PC-3 (cell line): ENCODE measurements around the gene MPZL1. TPM values are rescaled to one million over a fixed set of nuclear protein-coding genes. Genes with fewer than 3 reads are reported as not detected.

Experiments
- ATAC-seq: fragments of 200-7000 bp; cut with Tn5 transposase; 2 replicates; pipeline ENCODE4 v1.9.1; 2020; ENCODE audit warnings: mild to moderate bottlenecking, moderate library complexity
- BruUV-seq: library from RNA; stranded (reverse); fragments of 400-500 nt; replicated peaks from 2 replicates; lab custom pipeline; 2021; lab: Mats Ljungman, UMichigan
- CTCF ChIA-PET: fragments of 300-600 bp; sonication (Branson Sonifier 250); formaldehyde crosslinking; loops from one replicate; lab custom pipeline; 2022; ENCODE audit warnings: antibody characterized with exemption; lab: Charles Lee
- POLR2A ChIA-PET: fragments of 300-600 bp; sonication (Branson Sonifier 250); formaldehyde crosslinking; loops from one replicate; lab custom pipeline; 2022; ENCODE audit warnings: antibody characterized with exemption; ENCODE audit not compliant: unreplicated experiment; lab: Charles Lee
- DNase-seq: peaks from one replicate; pipeline ENCODE4 v3.0.0-alpha.2; 2015
- H2AFZ ChIP-seq: fragments of 300-600 bp; sonication (generic); 2 replicates; pipeline ENCODE4 v1.6.0; 2016; ENCODE audit warnings: antibody characterized with exemption, low read length
- H3F3A ChIP-seq: fragments of 300-600 bp; sonication (generic); one replicate; pipeline ENCODE4 v1.6.0; 2017; ENCODE audit warnings: antibody characterized with exemption, low read length, control low read depth, mild to moderate bottlenecking; ENCODE audit not compliant: unreplicated experiment
- H3K27ac ChIP-seq: fragments of 300-600 bp; sonication (generic); 2 replicates; pipeline ENCODE4 v1.5.1; 2016; ENCODE audit warnings: mild to moderate bottlenecking, low read length
- H3K27me3 ChIP-seq: fragments of 300-600 bp; sonication (generic); 2 replicates; pipeline ENCODE4 v1.6.1; 2016; ENCODE audit warnings: low read length, mixed read lengths
- H3K36me3 ChIP-seq: fragments of 300-600 bp; sonication (generic); 2 replicates; pipeline ENCODE4 v1.6.1; 2016; ENCODE audit warnings: low read depth, mixed run types, low read length, mixed read lengths
- H3K4me1 ChIP-seq: fragments of 300-600 bp; sonication (generic); 2 replicates; pipeline ENCODE4 v1.5.1; 2016; ENCODE audit warnings: low read length; ENCODE audit not compliant: insufficient read depth
- H3K4me2 ChIP-seq: fragments of 300-600 bp; sonication (generic); 2 replicates; pipeline ENCODE4 v1.6.0; 2016; ENCODE audit warnings: low read length
- H3K4me3 ChIP-seq: fragments of 300-600 bp; sonication (generic); 2 replicates; pipeline ENCODE4 v1.5.1; 2016; ENCODE audit warnings: mild to moderate bottlenecking, low read length, mixed read lengths
- H3K79me2 ChIP-seq: fragments of 300-600 bp; sonication (generic); 2 replicates; pipeline ENCODE4 v1.6.1; 2017; ENCODE audit warnings: low read length, mixed read lengths
- H3K9ac ChIP-seq: fragments of 300-600 bp; sonication (generic); 2 replicates; pipeline ENCODE4 v1.6.0; 2016; ENCODE audit warnings: mild to moderate bottlenecking, low read length
- H3K9me2 ChIP-seq: fragments of 300-600 bp; sonication (generic); replicated peaks from 2 replicates; pipeline ENCODE4 v1.6.1; 2016; ENCODE audit warnings: mixed run types, low read length, mixed read lengths
- H3K9me3 ChIP-seq: fragments of 300-600 bp; sonication (generic); 2 replicates; pipeline ENCODE4 v1.6.1; 2016; ENCODE audit warnings: low read length, mixed read lengths
- H4K20me1 ChIP-seq: fragments of 300-600 bp; sonication (generic); 2 replicates; pipeline ENCODE4 v1.6.1; 2016; ENCODE audit warnings: low read length, mixed read lengths
- CTCF ChIP-seq: fragments of 300-600 bp; sonication (generic); conservative IDR thresholded peaks from 2 replicates; pipeline ENCODE4 v1.5.1; 2017; ENCODE audit warnings: antibody characterized with exemption, low read depth, mild to moderate bottlenecking, low read length
- EZH2 ChIP-seq: fragments of 300-600 bp; sonication (generic); IDR thresholded peaks from one replicate; pipeline ENCODE4 v1.6.1; 2017; ENCODE audit warnings: antibody characterized with exemption, mild to moderate bottlenecking, low read length; ENCODE audit not compliant: unreplicated experiment
- EZH2phosphoT487 ChIP-seq: fragments of 300-600 bp; sonication (generic); IDR thresholded peaks from 2 replicates; pipeline ENCODE4 v1.6.1; 2018; ENCODE audit warnings: mild to moderate bottlenecking, antibody characterized with exemption, low read length, borderline replicate concordance
- intact Hi-C: fragments of 100-400 bp; cut with micrococcal nuclease; formaldehyde crosslinking; loops from 2 replicates; pipeline ENCODE4 v1.9.0; 2023
- total RNA-seq: library from RNA; depleted of rRNA; stranded (reverse); fragments of >200 nt; gene quantifications from 2 replicates; pipeline ENCODE4 v1.2.3, GENCODE V29; 2014

MPZL1 gene
- total RNA-seq, 1 experiment from 2014 or later, result 86.5 TPM

DNA sequence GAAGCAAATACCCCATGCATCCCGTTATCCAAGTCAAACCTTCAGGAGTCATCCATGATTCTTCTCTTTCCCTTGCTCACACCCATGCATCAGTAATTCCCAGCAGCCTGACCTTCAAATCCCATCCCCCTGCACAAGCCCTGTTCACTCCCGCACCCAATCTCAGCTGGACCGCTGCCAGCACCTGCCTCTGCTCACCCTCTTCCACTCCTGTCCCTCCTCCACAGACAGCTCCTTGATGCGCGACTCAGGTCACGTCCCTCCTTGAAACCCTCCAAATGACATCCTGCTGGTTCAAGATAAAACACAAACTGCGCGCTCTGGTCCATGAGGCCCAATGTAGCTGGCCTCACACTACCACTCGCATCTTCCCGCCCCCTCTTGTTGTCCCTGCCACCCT lies 43.4 kb upstream of the MPZL1 start:
- no peaks in the 10 kb centered on the region for H3K9me3 ChIP-seq
- peaks cover 24% of the 10 kb centered on the region; the same call in 1 of the 2 replicates for H3K27me3 ChIP-seq
- intact Hi-C loops, result no loop called here
- H2AFZ ChIP-seq, result no peak overlapping the region
- peaks cover 3% of the 10 kb centered on the region; the same call in 1 of the 2 replicates for H3K4me1 ChIP-seq
- H3K4me3 ChIP-seq, result no peak overlapping the region
- ChIA-PET CTCF (no interaction called here), POLR2A (no interaction called here)
- H3K9ac ChIP-seq, result no peak overlapping the region
- ATAC-seq (no peak), DNase-seq (no peak)
- no peaks in the 10 kb centered on the region for H3K9me2 ChIP-seq
- no peak for TF ChIP-seq CTCF
- no peak for TF ChIP-seq EZH2
- TF ChIP-seq EZH2phosphoT487, result no peak
- H3F3A ChIP-seq, result no peaks in the 10 kb centered on the region
- no peak overlapping the region for H3K27ac ChIP-seq
- no peaks in the 10 kb centered on the region for H4K20me1 ChIP-seq
- no peaks in the 10 kb centered on the region for H3K79me2 ChIP-seq
- BruUV-seq, result no TSS peak
- H3K4me2 ChIP-seq, result no peak overlapping the region
- no peaks in the 10 kb centered on the region for H3K36me3 ChIP-seq

DNA sequence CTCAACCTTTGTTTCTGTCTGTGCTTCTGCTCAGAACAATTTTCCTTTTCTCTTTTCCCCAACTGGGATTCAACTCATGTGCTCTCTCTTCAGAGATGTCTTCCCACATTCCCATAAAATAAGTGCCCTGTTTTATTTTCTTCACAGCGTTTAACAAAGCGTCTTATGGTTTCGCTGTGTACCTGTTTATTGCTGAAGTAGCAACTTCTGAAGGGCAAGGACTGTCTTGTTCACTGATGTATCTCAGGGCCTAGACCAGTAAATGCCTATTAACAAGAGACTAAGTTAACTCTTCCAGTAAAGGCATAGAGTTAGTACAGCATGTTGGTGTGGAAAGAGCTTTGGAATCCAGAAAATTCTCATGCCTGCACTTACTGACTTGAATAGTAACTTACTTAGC lies 42.9 kb upstream of the MPZL1 start:
- intact Hi-C loops, result no loop called here
- Histone ChIP-seq H3K79me2 (no peaks in the 10 kb centered on the region), H3K9ac (no peak overlapping the region), H3K27ac (no peak overlapping the region), H3K36me3 (no peaks in the 10 kb centered on the region), H3K9me2 (no peaks in the 10 kb centered on the region), H4K20me1 (no peaks in the 10 kb centered on the region), H3K27me3 (peaks cover 24% of the 10 kb centered on the region; the same call in 1 of the 2 replicates), H3K9me3 (no peaks in the 10 kb centered on the region), H3K4me1 (peaks cover 6% of the 10 kb centered on the region; the same call in 1 of the 2 replicates), H3K4me3 (no peak overlapping the region), H3F3A (no peaks in the 10 kb centered on the region), H2AFZ (no peak overlapping the region), H3K4me2 (no peak overlapping the region)
- ChIA-PET POLR2A (no interaction called here), CTCF (no interaction called here)
- no TSS peak for BruUV-seq
- DNase-seq (no peak), ATAC-seq (no peak)
- TF ChIP-seq CTCF (no peak), EZH2 (no peak)

DNA sequence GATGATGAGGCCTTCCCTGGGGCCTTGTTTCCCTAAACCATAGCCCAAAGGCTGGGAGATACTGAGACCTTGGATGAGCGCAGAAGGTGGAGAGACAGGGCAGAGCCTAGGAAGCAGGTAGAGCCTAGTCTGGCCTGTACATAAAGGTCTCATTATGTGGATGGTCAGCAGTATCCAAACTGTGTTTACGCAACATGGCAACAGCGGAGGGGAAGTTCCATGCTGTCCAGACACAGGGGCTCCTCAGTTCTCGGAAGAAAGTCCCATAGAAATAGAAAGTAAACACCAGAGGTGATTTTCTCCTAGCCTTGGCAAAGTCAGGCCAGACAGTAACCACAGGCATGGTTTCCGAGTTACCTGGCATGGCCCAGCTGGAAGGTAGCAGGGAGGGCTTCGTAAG lies 42.1 kb upstream of the MPZL1 start:
- BruUV-seq, result no TSS peak
- ChIA-PET POLR2A (no interaction called here), CTCF (no interaction called here)
- H3K9me2 ChIP-seq, result no peaks in the 10 kb centered on the region
- H3F3A ChIP-seq, result no peaks in the 10 kb centered on the region
- peaks cover 6% of the 10 kb centered on the region; the same call in 1 of the 2 replicates for H3K4me1 ChIP-seq
- H3K79me2 ChIP-seq, result no peaks in the 10 kb centered on the region
- intact Hi-C loops, result no loop called here
- no peak for DNase-seq
- H3K4me3 ChIP-seq, result no peak overlapping the region
- H3K4me2 ChIP-seq, result no peak overlapping the region
- no peaks in the 10 kb centered on the region for H3K36me3 ChIP-seq
- TF ChIP-seq CTCF (no peak), EZH2phosphoT487 (no peak), EZH2 (no peak)
- no peak overlapping the region for H3K9ac ChIP-seq
- peaks cover 16% of the 10 kb centered on the region; the same call in 1 of the 2 replicates for H3K27me3 ChIP-seq
- no peak overlapping the region for H3K27ac ChIP-seq
- H3K9me3 ChIP-seq, result no peaks in the 10 kb centered on the region
- no peak overlapping the region for H2AFZ ChIP-seq
- ATAC-seq, result no peak
- H4K20me1 ChIP-seq, result no peaks in the 10 kb centered on the region
